ENCODE measurements around the gene FSCN2.
A peak's percentile ranks its signal among the peaks of the same experiment; 100 is the strongest.

The FSCN2 gene, protein sequence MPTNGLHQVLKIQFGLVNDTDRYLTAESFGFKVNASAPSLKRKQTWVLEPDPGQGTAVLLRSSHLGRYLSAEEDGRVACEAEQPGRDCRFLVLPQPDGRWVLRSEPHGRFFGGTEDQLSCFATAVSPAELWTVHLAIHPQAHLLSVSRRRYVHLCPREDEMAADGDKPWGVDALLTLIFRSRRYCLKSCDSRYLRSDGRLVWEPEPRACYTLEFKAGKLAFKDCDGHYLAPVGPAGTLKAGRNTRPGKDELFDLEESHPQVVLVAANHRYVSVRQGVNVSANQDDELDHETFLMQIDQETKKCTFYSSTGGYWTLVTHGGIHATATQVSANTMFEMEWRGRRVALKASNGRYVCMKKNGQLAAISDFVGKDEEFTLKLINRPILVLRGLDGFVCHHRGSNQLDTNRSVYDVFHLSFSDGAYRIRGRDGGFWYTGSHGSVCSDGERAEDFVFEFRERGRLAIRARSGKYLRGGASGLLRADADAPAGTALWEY

DNA sequence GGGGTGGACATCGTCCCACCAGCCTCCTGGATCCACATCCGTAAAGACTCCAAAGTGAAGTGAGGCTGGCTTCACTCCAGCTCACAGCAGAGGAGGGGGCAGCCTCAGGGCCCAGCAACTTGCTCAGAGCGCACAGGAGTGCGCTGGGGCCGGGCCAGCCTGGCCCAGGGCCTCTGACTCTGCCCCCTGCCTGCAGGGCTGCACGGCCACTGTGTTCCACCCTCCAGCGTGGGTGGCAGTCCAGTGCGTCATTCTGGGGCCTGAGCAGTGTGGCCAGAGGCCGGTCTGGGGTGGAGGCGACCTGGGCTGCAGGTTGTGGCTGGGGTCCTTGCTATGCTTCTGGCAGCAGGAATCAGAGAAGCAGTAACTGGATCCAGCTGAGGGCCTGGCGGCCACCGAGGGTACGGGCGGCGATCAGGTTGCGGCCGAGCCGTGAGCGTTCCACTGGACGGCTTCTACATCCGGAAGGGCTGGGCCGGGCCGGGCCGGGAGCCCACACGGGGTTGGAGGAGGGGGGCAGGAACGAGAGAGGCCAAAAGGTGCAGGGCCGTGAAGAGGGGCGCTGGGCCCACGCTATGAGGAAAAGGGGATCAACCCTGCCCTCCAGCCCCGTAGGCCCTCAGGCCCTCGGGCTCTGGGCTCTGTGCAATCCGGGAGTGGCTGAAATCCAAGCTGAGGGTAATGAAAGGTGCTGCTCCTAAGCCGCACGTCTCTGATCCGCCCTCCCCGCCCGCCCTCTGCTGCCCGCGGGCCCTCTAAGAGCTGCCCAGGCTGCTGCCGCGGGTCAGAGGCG lies at the start of gene FSCN2:
TSS of gene FSCN2 (plus strand) at position 787 of the 793 bp plus-strand sequence. CDS start 155 bp downstream, outside the sequence.
- Histone ChIP-seq H3K36me3 (ENCODE audit: control insufficient read depth in 1 of 2, insufficient read depth in 2 of 2, low read length in 2 of 2) (no peaks in the 10 kb centered on the region), H3K9me3 (ENCODE audit: control insufficient read depth in 1 of 2, low read length in 2 of 2) (no peaks in the 10 kb centered on the region), H3K4me1 (ENCODE audit: control insufficient read depth in 1 of 2, insufficient read depth in 2 of 2, low read length in 2 of 2) (peaks cover 0 to 8% of the 10 kb centered on the region in 2 donors), H3K9ac (ENCODE audit: low read depth in 1 of 2, low read length in 2 of 2) (no peak within 1 kb of the TSS), H3K27ac (ENCODE audit: low read depth, low read length) (no peak within 1 kb of the TSS), H3K27me3 (ENCODE audit: control insufficient read depth in 1 of 2, insufficient read depth in 2 of 2, low read length in 2 of 2) (peaks cover 58 to 61% of the 10 kb centered on the region in 2 donors), H3K4me3 (ENCODE audit: low read depth in 1 of 2, low read length in 2 of 2) (no peak within 1 kb of the TSS)

DNA sequence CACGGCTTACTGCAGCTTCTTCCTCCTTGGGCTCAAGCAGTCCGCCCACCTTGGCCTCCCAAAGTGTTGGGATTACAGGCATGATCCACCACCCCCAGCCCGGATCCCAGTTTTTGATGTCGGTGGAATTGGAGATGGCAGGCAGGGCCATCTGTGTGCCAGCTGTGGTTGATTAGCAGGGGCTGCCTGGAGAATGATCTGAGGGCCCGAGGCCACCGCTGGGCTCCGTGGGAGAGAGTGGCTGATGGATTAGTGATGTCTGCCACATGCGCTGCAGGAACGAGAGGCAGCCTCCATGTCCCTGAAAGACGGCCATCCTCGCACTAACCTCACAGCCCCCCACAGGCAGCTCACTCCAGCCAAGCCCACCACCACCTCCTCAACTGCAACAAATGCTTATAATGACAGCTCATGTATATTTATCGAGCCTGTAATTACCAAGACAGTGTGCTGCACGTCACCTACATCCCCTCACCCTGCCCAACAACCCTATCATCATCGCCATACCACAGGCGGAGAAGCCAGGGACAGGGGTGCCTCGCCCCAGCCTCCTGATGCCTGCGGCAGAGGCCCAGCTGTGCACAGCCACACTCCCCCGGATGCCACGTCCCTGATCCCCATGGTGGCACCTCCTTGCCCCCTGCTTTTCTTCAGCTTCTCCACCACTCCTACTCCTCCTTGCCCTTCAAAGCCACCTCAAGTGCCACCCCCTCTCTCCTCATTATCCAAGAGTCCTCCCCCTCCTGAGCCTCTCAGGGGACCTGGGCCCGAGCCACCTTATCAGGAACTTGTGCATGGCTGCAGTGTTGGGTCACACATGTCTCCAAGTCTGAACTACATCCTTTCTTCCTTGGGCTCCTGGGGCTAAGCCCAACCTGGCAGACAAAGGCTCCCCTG lies 48.8 kb upstream of the FSCN2 start:
- Histone ChIP-seq H3K9ac (ENCODE audit: low read depth in 1 of 2, low read length in 2 of 2) (no peak overlapping the region), H3K36me3 (ENCODE audit: control insufficient read depth in 1 of 2, insufficient read depth in 2 of 2, low read length in 2 of 2) (no peaks in the 10 kb centered on the region), H3K27me3 (ENCODE audit: control insufficient read depth in 1 of 2, insufficient read depth in 2 of 2, low read length in 2 of 2) (peaks cover 0 to 14% of the 10 kb centered on the region in 2 donors), H3K27ac (ENCODE audit: low read depth, low read length) (no peak overlapping the region), H3K4me3 (ENCODE audit: low read depth in 1 of 2, low read length in 2 of 2) (no peak overlapping the region), H3K9me3 (ENCODE audit: control insufficient read depth in 1 of 2, low read length in 2 of 2) (peaks cover 0 to 3% of the 10 kb centered on the region in 2 donors), H3K4me1 (ENCODE audit: control insufficient read depth in 1 of 2, insufficient read depth in 2 of 2, low read length in 2 of 2) (peaks cover 22 to 24% of the 10 kb centered on the region in 2 donors)

GRCh38 chr17:81480140-81481072 lies 47.8 kb upstream of the FSCN2 start:
- no peak overlapping the region for H3K9ac ChIP-seq (ENCODE audit: low read depth in 1 of 2, low read length in 2 of 2)
- H3K4me3 ChIP-seq (ENCODE audit: low read depth in 1 of 2, low read length in 2 of 2) = no peak overlapping the region
- peaks cover 0 to 3% of the 10 kb centered on the region in 2 donors for H3K9me3 ChIP-seq (ENCODE audit: control insufficient read depth in 1 of 2, low read length in 2 of 2)
- H3K27me3 ChIP-seq (ENCODE audit: control insufficient read depth in 1 of 2, insufficient read depth in 2 of 2, low read length in 2 of 2) = peaks cover 0 to 14% of the 10 kb centered on the region in 2 donors
- no peaks in the 10 kb centered on the region for H3K36me3 ChIP-seq (ENCODE audit: control insufficient read depth in 1 of 2, insufficient read depth in 2 of 2, low read length in 2 of 2)
- no peak overlapping the region for H3K27ac ChIP-seq (ENCODE audit: low read depth, low read length)
- peaks cover 27 to 29% of the 10 kb centered on the region in 2 donors for H3K4me1 ChIP-seq (ENCODE audit: control insufficient read depth in 1 of 2, insufficient read depth in 2 of 2, low read length in 2 of 2)

- Histone ChIP-seq H3K9ac (ENCODE audit: low read depth in 1 of 2, low read length in 2 of 2) (no peak overlapping the region), H3K4me3 (ENCODE audit: low read depth in 1 of 2, low read length in 2 of 2) (peak overlapping the region; percentile 60 to 65), H3K36me3 (ENCODE audit: control insufficient read depth in 1 of 2, insufficient read depth in 2 of 2, low read length in 2 of 2) (no peaks in the 10 kb centered on the region), H3K27me3 (ENCODE audit: control insufficient read depth in 1 of 2, insufficient read depth in 2 of 2, low read length in 2 of 2) (peaks cover 0 to 14% of the 10 kb centered on the region in 2 donors), H3K27ac (ENCODE audit: low read depth, low read length) (no peak overlapping the region), H3K9me3 (ENCODE audit: control insufficient read depth in 1 of 2, low read length in 2 of 2) (peaks cover 0 to 3% of the 10 kb centered on the region in 2 donors), H3K4me1 (ENCODE audit: control insufficient read depth in 1 of 2, insufficient read depth in 2 of 2, low read length in 2 of 2) (peaks cover 27 to 29% of the 10 kb centered on the region in 2 donors)
Observed at GRCh38 chr17:81481073-81481799, 46.9 kb upstream of the FSCN2 start.

GRCh38 chr17:81481815-81482505 lies 46.2 kb upstream of the FSCN2 start:
- peak overlapping the region in 1 of 2 donors; percentile 11 for H3K9ac ChIP-seq (ENCODE audit: low read depth in 1 of 2, low read length in 2 of 2)

DNA sequence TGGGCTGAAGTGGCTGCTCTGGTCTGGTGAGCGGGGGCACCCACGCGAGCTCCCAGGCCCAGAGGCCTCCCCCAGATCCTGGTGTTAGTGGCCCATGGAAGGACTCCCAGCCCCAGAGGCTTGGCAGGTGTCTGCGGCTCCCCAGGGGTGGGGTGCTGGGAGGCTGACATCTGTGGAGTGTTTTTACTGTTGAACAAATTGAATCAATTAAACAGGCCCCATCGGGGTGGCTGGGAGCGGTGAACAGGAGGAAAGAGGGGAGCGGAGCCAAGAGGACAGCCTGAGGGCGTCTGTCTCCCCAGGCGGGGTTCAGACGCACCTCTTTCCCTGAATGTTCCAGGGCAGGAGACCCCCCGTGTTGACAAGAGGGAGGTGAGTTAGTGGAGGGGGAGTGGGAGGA lies 45.5 kb upstream of the FSCN2 start:
- H3K27ac ChIP-seq (ENCODE audit: low read depth, low read length) = no peak overlapping the region
- H3K4me3 ChIP-seq (ENCODE audit: low read depth in 1 of 2, low read length in 2 of 2) = no peak overlapping the region
- peaks cover 0 to 14% of the 10 kb centered on the region in 2 donors for H3K27me3 ChIP-seq (ENCODE audit: control insufficient read depth in 1 of 2, insufficient read depth in 2 of 2, low read length in 2 of 2)
- no peaks in the 10 kb centered on the region for H3K36me3 ChIP-seq (ENCODE audit: control insufficient read depth in 1 of 2, insufficient read depth in 2 of 2, low read length in 2 of 2)
- H3K9ac ChIP-seq (ENCODE audit: low read depth in 1 of 2, low read length in 2 of 2) = peak overlapping the region in 1 of 2 donors; percentile 11
- peaks cover 27 to 33% of the 10 kb centered on the region in 2 donors for H3K4me1 ChIP-seq (ENCODE audit: control insufficient read depth in 1 of 2, insufficient read depth in 2 of 2, low read length in 2 of 2)
- H3K9me3 ChIP-seq (ENCODE audit: control insufficient read depth in 1 of 2, low read length in 2 of 2) = no peaks in the 10 kb centered on the region

More at GRCh38 chr17:81481815-81482505, 46.2 kb upstream of the FSCN2 start:
- peaks cover 0 to 14% of the 10 kb centered on the region in 2 donors for H3K27me3 ChIP-seq (ENCODE audit: control insufficient read depth in 1 of 2, insufficient read depth in 2 of 2, low read length in 2 of 2)
- no peaks in the 10 kb centered on the region for H3K9me3 ChIP-seq (ENCODE audit: control insufficient read depth in 1 of 2, low read length in 2 of 2)
- H3K4me3 ChIP-seq (ENCODE audit: low read depth in 1 of 2, low read length in 2 of 2) = peak overlapping the region; percentile 60 to 65
- H3K36me3 ChIP-seq (ENCODE audit: control insufficient read depth in 1 of 2, insufficient read depth in 2 of 2, low read length in 2 of 2) = no peaks in the 10 kb centered on the region
- H3K27ac ChIP-seq (ENCODE audit: low read depth, low read length) = no peak overlapping the region
- H3K4me1 ChIP-seq (ENCODE audit: control insufficient read depth in 1 of 2, insufficient read depth in 2 of 2, low read length in 2 of 2) = peaks cover 27 to 29% of the 10 kb centered on the region in 2 donors

GRCh38 chr17:81483085-81483861 lies 44.9 kb upstream of the FSCN2 start:
- peaks cover 0 to 14% of the 10 kb centered on the region in 2 donors for H3K27me3 ChIP-seq (ENCODE audit: control insufficient read depth in 1 of 2, insufficient read depth in 2 of 2, low read length in 2 of 2)
- H3K27ac ChIP-seq (ENCODE audit: low read depth, low read length) = peak overlapping the region; percentile 10
- peak overlapping the region; percentile 61 to 70 for H3K4me3 ChIP-seq (ENCODE audit: low read depth in 1 of 2, low read length in 2 of 2)
- peak overlapping the region; percentile 4 to 18 for H3K9ac ChIP-seq (ENCODE audit: low read depth in 1 of 2, low read length in 2 of 2)
- no peaks in the 10 kb centered on the region for H3K9me3 ChIP-seq (ENCODE audit: control insufficient read depth in 1 of 2, low read length in 2 of 2)
- H3K4me1 ChIP-seq (ENCODE audit: control insufficient read depth in 1 of 2, insufficient read depth in 2 of 2, low read length in 2 of 2) = peaks cover 27 to 34% of the 10 kb centered on the region in 2 donors
- no peaks in the 10 kb centered on the region for H3K36me3 ChIP-seq (ENCODE audit: control insufficient read depth in 1 of 2, insufficient read depth in 2 of 2, low read length in 2 of 2)

- peak overlapping the region; percentile 61 to 70 for H3K4me3 ChIP-seq (ENCODE audit: low read depth in 1 of 2, low read length in 2 of 2)
- no peaks in the 10 kb centered on the region for H3K36me3 ChIP-seq (ENCODE audit: control insufficient read depth in 1 of 2, insufficient read depth in 2 of 2, low read length in 2 of 2)
- H3K27ac ChIP-seq (ENCODE audit: low read depth, low read length) = no peak overlapping the region
- peaks cover 31 to 34% of the 10 kb centered on the region in 2 donors for H3K4me1 ChIP-seq (ENCODE audit: control insufficient read depth in 1 of 2, insufficient read depth in 2 of 2, low read length in 2 of 2)
- H3K9ac ChIP-seq (ENCODE audit: low read depth in 1 of 2, low read length in 2 of 2) = peak overlapping the region; percentile 4 to 57
- peaks cover 0 to 14% of the 10 kb centered on the region in 2 donors for H3K27me3 ChIP-seq (ENCODE audit: control insufficient read depth in 1 of 2, insufficient read depth in 2 of 2, low read length in 2 of 2)
- H3K9me3 ChIP-seq (ENCODE audit: control insufficient read depth in 1 of 2, low read length in 2 of 2) = no peaks in the 10 kb centered on the region
Observed at GRCh38 chr17:81483862-81484194, 44.3 kb upstream of the FSCN2 start.

All from duodenal mucosa (tissue), 2 donors.